ENCODE data around the gene DENR.
A peak's percentile ranks its signal among the peaks of the same experiment; 100 is the strongest.
"Not testable (repeated sequence)": the region's sequence is repeated elsewhere in the genome, so short reads cannot be mapped to it uniquely, and the experiment has no call there.

DENR gene

GRCh38 chr12:122752464-122753318, at the start of gene DENR:
TSS of gene DENR (plus strand) at chr12:122752824. CDS start at chr12:122753702, 878 bp downstream.
- DNase-seq = peak; percentile 99

GRCh38 chr12:122702890-122703611, 49.6 kb upstream of the DENR start, which contains the start of gene HCAR2:
TSS of gene HCAR2 (minus strand) at chr12:122703357. CDS start at chr12:122703283, 74 bp downstream.
- DNase-seq = not testable (repeated sequence)

GRCh38 chr12:122703841-122704240, 48.8 kb upstream of the DENR start:
- DNase-seq = not testable (repeated sequence)

- not testable (repeated sequence) for DNase-seq
These were observed 43.3 kb upstream of the DENR start for GRCh38 chr12:122709287-122709686.

GRCh38 chr12:122710341-122710740, 42.3 kb upstream of the DENR start:
- not testable (repeated sequence) for DNase-seq

- DNase-seq = not testable (repeated sequence)
These were observed 41.4 kb upstream of the DENR start for GRCh38 chr12:122711266-122711665.

GRCh38 chr12:122713491-122714188, 39.0 kb upstream of the DENR start:
- DNase-seq = not testable (repeated sequence)

GRCh38 chr12:122715211-122715610, 37.4 kb upstream of the DENR start:
- not testable (repeated sequence) for DNase-seq

GRCh38 chr12:122716658-122717057, 36.0 kb upstream of the DENR start, which contains the start of gene HCAR3:
TSS of gene HCAR3 (minus strand) at chr12:122716811. CDS start at chr12:122716737, 74 bp downstream.
- not testable (repeated sequence) for DNase-seq

GRCh38 chr12:122721057-122721545, 31.5 kb upstream of the DENR start:
- no peak for DNase-seq

- no peak for DNase-seq
These were observed 30.2 kb upstream of the DENR start for GRCh38 chr12:122722387-122722786.

- DNase-seq = no peak
These were observed 27.9 kb upstream of the DENR start for GRCh38 chr12:122724641-122725243.

- no peak for DNase-seq
These were observed 27.1 kb upstream of the DENR start for GRCh38 chr12:122725452-122726079.

GRCh38 chr12:122726080-122726558, 26.5 kb upstream of the DENR start:
- DNase-seq = no peak

GRCh38 chr12:122729583-122730214, 22.9 kb upstream of the DENR start:
- no peak for DNase-seq

GRCh38 chr12:122730215-122731014, 22.2 kb upstream of the DENR start, which contains the start of gene HCAR1:
TSS of gene HCAR1 (minus strand) at chr12:122730844. CDS start at chr12:122730339, 505 bp downstream.
- peak; percentile 46 for DNase-seq

GRCh38 chr12:122732170-122732569, 20.5 kb upstream of the DENR start:
- DNase-seq = no peak

GRCh38 chr12:122732611-122733010, 20.0 kb upstream of the DENR start:
- DNase-seq = no peak

- no peak for DNase-seq
These were observed 14.1 kb upstream of the DENR start for GRCh38 chr12:122738571-122738970.

GRCh38 chr12:122740351-122740750, 12.3 kb upstream of the DENR start:
- DNase-seq = no peak

All from right forelimb (tissue), 1 donor.